Vagina (tissue), 2 donors: Measurements from ENCODE around the gene OLFML2A.

Source experiments
- POLR2A ChIP-seq, 2 donors: fragments of 450-650 bp; IDR thresholded peaks; one replicate each; pipeline ENCODE4 v1.6.1; 2017; ENCODE audit warnings: antibody characterized with exemption in 2 of 2, mild to moderate bottlenecking in 2 of 2, moderate library complexity in 2 of 2
- POLR2AphosphoS5 ChIP-seq, 2 donors: sonication (generic); formaldehyde crosslinking; IDR thresholded peaks; one replicate each; pipeline ENCODE4 v1.9.0; 2017; ENCODE audit warnings: antibody characterized with exemption in 2 of 2, mild to moderate bottlenecking in 2 of 2, low read depth in 1 of 2; ENCODE audit not compliant: insufficient read depth in 1 of 2
- TF ChIP-seq, protein P1 (sequence below), 3 experiments: fragments of 450-650 bp in 2 of 3; fragments of 200-600 bp in 1 of 3; sonication (generic) in 1 of 3; IDR thresholded peaks; one replicate each; pipeline ENCODE4 v1.5.1; 2017 to 2019; ENCODE audit warnings: antibody characterized with exemption in 3 of 3, mild to moderate bottlenecking in 2 of 3, moderate library complexity in 2 of 3

DNA sequence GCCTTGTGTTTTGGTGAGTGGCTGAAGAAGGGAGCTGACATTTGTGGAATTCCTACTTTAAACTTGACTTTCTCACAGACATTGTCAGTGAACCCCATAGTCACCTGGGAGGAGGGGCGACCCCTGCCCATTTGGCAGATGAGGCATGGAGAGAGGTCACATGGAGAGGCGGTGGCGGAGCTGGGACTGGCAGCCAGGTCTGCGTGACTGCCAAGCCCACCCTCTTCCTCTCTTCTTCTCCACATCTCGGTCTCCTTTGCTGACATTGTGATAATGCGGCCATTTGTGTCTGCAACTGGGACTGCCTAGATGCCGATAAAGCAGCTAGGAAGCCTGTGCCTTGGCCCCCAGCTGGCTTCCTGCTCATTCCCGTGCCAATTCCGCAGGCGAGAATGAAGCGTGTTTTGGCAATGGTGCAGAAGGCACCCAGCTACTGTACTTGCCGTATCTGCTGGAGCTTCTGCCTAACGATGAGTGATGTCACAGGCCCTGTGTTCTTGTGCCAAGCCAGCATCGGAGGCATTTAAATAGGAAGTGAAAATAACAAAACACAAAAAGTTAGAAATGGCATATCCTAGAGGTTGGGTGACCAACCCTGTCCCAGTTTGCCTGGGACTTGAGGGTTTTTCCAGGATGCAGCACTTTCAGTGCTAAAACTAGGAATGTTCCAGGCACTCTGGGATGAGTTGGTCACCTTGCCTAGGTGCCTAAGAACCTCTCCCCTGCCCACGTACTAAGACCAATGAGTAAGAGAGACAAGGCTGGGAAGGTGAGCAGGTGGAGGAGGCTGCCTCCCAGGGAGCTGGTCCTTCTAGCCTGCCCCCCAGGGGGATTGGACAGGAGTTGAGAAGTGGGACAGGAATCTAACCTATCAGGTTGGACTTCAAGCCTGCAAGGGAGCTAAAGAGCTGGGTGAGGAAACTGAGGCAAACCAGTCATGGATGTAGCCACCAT, 23.6 kb downstream of the OLFML2A start:
- TF ChIP-seq POLR2AphosphoS5 (IDR thresholded peaks at IDR 0.05; ENCODE audit: insufficient read depth in 1 of 2, low read depth in 1 of 2) (no peak), POLR2A (IDR thresholded peaks at IDR 0.05) (no peak)
- TF ChIP-seq, protein P1, sequence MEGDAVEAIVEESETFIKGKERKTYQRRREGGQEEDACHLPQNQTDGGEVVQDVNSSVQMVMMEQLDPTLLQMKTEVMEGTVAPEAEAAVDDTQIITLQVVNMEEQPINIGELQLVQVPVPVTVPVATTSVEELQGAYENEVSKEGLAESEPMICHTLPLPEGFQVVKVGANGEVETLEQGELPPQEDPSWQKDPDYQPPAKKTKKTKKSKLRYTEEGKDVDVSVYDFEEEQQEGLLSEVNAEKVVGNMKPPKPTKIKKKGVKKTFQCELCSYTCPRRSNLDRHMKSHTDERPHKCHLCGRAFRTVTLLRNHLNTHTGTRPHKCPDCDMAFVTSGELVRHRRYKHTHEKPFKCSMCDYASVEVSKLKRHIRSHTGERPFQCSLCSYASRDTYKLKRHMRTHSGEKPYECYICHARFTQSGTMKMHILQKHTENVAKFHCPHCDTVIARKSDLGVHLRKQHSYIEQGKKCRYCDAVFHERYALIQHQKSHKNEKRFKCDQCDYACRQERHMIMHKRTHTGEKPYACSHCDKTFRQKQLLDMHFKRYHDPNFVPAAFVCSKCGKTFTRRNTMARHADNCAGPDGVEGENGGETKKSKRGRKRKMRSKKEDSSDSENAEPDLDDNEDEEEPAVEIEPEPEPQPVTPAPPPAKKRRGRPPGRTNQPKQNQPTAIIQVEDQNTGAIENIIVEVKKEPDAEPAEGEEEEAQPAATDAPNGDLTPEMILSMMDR (IDR thresholded peaks at IDR 0.05): no peak
